Measurements from ENCODE around the gene RXYLT1. TPM values are rescaled to one million over a fixed set of nuclear protein-coding genes. Genes with fewer than 3 reads are reported as not detected.

The RXYLT1 gene
- total RNA-seq, 1 experiment from 2014 or later = 33.5 TPM

DNA sequence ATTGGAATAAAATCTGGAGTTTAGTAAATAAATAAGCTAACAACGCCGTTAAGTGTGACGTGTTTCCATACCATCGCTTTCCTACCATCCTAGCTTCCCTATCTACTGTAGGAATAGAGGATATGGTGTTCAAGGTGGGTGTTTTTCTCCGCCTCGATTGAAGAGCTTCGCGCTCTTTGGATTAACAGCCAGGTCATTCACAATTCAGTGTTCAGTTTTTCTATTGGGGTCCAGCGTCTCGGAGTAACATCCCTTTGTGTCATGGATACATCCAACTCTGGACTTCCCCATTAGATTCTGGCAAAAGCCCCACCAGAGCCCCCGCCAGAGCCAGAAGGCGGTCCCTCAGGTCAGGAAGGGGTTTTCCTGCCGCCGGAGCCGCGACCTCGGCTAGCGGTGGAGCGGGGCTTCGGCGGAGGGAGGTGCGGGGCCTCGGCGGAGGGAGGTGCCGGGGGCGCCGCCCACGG is 63.6 kb downstream of the RXYLT1 start:
- no peak for DNase-seq (ENCODE audit: low spot score)

DNA sequence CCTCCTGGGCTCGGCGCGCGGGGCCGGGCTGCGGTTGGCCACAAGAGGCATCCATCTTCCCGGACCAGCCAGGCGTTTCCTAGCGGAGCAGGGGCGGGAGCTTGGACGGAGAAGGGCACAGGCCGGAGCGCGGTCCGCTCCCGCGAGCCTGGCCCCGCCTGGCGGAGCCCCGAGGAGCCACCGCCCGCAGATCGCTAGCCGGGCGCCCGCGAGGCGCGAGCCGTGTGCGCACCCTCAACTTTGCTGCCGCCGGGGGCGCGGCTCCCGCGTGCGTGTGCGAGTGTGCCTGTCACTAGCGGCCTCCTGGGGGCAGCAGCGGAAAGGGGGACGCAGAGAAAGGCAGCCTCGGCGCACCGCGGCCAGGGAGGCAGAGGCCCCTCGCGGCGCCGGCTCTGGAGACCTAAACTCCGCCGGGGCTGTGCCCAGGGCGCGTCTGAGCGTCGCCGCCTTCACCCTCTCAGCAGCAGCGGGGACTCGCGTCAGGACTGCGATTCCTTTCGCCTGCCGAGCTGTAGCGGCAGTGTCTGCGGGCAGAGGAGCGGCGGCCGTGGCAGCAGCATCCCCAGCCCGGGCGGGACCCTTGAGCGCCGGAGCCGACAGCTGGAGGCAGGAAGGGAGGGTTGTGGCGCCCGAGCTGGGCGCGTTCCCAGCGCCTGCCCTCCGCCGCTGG is 64.1 kb downstream of the RXYLT1 start:
- peak; percentile 87 for DNase-seq (ENCODE audit: low spot score)

DNA sequence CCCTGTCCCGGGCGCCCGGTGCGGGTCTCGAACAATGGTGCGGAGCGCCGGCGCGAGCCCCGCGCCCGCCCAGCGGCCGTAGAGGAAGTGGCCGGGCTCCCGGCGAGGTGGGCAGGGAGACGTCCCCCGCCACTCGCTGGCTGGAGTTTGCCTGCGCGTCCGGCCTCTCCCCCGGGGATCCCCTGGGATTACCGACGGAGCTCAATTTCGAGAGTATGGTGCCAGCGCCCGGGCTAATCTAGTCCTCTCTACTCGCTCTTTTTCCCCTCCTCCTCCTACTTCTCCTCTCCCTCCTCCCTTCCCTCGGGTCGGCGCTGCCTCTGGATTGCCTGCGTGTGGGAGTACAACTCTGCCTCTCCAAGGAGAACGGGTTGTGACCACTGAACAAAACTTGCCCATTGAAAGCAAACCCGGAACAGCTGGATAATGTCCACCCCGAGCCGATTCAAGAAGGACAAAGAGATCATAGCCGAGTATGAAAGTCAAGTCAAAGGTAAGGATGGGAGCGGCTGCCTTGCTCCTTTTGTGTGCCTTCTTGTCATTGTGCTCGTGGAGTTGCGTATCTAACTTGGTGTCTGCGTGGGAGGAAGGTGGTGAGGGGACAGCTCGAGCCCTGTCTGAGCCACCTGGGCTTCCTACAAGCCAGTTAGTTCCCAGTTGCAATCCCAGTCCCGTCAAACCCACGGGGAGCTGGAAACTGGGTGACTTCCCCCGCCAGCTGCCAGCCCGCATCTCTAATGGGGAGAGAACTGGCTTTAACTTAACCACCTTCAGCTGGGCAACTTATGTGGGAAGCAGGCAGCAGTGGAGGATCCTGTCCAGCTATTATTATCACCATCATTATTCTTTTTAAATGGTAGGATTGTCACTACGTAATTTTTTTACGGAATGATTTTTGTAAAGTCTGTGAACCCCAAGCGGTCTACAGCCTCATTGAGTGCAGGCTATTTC is 65.0 kb downstream of the RXYLT1 start, which contains the start of gene SRGAP1:
Gene SRGAP1 (plus strand): TSS at position 310 of the 951 bp plus-strand sequence. CDS start 117 bp downstream, at position 427.
- peak; percentile 67 for DNase-seq (ENCODE audit: low spot score)

DNA sequence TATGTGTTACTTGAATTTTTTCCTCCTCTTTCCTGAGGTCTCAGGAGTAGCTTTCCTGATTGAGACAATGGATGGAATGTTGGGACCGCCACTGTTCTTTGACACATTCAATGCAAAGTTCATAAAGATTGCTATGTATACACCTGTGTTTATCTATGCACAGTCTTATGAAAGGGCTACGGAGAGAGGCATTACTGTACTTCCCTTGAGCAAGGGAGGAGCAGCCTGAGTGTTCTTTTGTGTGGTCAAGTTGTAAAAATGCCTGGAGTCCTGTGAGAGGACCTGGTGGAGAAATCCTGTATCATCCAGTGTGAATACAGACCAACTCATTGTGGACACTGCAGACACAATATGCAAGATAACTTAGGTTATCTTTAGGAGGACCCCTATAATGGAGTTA is 66.0 kb downstream of the RXYLT1 start:
- DNase-seq (ENCODE audit: low spot score) = no peak

- no peak for DNase-seq (ENCODE audit: low spot score)
These were observed 66.7 kb downstream of the RXYLT1 start for GRCh38 chr12:63846238-63846967.

GRCh38 chr12:63848450-63848849 is 68.7 kb downstream of the RXYLT1 start:
- DNase-seq (ENCODE audit: low spot score) = no peak

GRCh38 chr12:63849106-63849620 is 69.5 kb downstream of the RXYLT1 start:
- DNase-seq (ENCODE audit: low spot score) = no peak

DNA sequence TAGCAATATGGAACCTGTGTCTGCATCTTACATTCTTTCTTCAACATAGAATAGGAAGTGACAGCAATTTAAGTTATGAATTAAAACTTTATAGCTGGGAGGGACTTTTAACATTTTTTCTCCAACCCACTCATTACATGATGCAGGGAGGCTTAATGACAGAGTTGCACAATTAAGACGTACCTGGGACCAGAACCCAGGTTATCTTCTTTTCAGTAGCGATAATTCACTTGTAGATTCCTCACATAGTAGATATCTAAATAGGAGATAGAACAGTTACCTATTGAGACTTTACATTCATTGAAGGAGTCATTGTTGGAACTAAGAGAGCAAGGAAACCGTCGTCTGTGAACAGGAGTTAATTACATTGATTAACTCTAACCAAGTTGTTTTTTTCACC is 69.9 kb downstream of the RXYLT1 start:
- no peak for DNase-seq (ENCODE audit: low spot score)

DNA sequence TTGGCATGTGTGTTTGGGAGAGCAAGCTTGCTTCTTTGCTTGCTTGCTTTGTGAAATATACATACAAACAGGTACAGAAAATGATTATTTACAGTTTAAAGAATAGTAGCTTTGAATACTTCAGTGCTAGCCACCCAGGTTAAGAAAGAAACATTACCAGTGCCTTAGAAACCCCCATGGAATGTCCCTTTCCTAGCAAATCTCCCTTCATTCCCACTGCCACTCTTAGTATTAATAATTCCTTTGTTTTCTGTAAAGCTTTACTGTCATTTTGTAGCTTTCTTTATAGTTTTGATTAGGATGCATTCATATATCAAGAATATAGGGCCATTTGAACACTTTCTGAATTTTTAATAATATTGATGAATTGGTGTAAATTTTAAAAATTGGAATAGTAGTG is 74.3 kb downstream of the RXYLT1 start:
- DNase-seq (ENCODE audit: low spot score) = no peak

- DNase-seq (ENCODE audit: low spot score) = no peak
These were observed 75.6 kb downstream of the RXYLT1 start for GRCh38 chr12:63855299-63855698.

DNA sequence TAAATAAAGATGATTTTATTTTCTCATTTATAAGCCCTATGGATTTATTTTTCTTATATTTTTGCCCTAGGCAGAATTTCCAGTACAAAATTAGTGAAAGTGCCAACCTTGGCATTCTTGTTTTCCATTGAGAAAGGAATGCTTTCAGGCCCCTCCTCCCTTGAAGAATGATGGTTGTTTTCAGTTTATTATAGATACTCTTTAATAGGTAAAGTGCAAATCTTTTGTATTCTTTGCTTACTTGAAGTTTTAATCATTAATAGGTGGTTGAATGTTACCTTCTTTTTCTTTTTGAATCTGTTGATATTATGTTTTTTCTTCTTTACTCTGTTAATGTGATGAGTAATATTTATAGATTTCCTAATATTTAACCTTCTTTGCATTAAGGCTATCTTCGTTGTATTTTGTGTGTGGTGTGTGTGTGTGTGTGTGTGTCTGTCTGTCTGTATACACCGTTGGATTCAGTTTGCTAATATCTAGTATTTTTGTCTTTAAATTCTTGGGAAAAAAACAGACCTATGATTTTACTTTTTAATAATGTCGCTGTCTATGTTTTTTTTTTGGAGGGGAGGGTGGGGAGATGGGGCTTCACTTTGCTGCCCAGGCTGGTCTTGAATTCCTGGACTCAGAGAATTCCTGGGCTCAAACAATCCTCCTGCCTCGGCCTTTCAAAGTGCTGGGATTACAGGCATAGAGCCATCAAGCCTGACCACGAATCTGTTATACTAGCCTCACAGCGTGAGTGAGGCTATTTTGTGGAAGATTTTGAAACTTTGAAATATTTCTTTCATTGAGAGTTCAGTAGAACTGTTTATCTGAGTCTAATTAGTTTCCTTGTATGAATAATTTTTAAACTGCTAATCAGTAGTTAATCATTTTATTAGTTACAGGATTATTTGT is 78.3 kb downstream of the RXYLT1 start:
- DNase-seq (ENCODE audit: low spot score) = no peak

Other genes with a start within 250 kb of the RXYLT1 start
- 2.5 and 4.0 TPM in 2 replicates for gene DPY19L2, start 111.4 kb upstream of the RXYLT1 start, total RNA-seq (2014; rRNA removed; shearing (Covaris generic))
- gene SRGAP1, start 64.8 kb downstream of the RXYLT1 start, total RNA-seq (2014; rRNA removed; shearing (Covaris generic)) = 1.6 and 2.1 TPM in 2 replicates

Measured in H4 (cell line).